ENCODE results near the gene TRPC4AP. TPM values are rescaled to one million over a fixed set of nuclear protein-coding genes. Genes with fewer than 3 reads are reported as not detected.
A peak's percentile ranks its signal among the peaks of the same experiment; 100 is the strongest.

Gene TRPC4AP
- total and polyA plus RNA-seq, 7 donors = 24.0 to 61.8 (median 45.3) TPM

GRCh38 chr20:35007891-35008290 lies 84.7 kb downstream of the TRPC4AP start:
- TF ChIP-seq CTCF (IDR thresholded peaks at IDR 0.05) = no peak
- no peak for TF ChIP-seq POLR2A (IDR thresholded peaks at IDR 0.05)
- no peak for TF ChIP-seq POLR2AphosphoS5 (IDR thresholded peaks at IDR 0.05)
- no peak for TF ChIP-seq EP300 (IDR thresholded peaks at IDR 0.05)
- no peaks in the 10 kb centered on the region for H3K4me1 ChIP-seq
- no peak overlapping the region for H3K27ac ChIP-seq
- WGBS, 2 donors = 96 to 97% methylated on average over 12 of the region's 12 CpGs
- H3K9me3 ChIP-seq = no peaks in the 10 kb centered on the region
- intact Hi-C loops (cut with DNase I) = no loop called here
- no peaks in the 10 kb centered on the region for H3K27me3 ChIP-seq
- H3K36me3 ChIP-seq = peaks cover 67 to 100% (median 81%) of the 10 kb centered on the region in 4 donors
- DNase-seq = peak; percentile 47
- no peak overlapping the region for H3K4me3 ChIP-seq

- TF ChIP-seq POLR2A (IDR thresholded peaks at IDR 0.05) = no peak
- TF ChIP-seq CTCF (IDR thresholded peaks at IDR 0.05) = no peak
- TF ChIP-seq POLR2AphosphoS5 (IDR thresholded peaks at IDR 0.05) = no peak
- TF ChIP-seq EP300 (IDR thresholded peaks at IDR 0.05) = no peak
- Histone ChIP-seq H3K9me3 (no peaks in the 10 kb centered on the region), H3K4me1 (no peaks in the 10 kb centered on the region), H3K27me3 (no peaks in the 10 kb centered on the region), H3K36me3 (peaks cover 71 to 100% (median 83%) of the 10 kb centered on the region in 4 donors), H3K27ac (no peak overlapping the region), H3K4me3 (no peak overlapping the region)
- intact Hi-C loops (cut with DNase I) = no loop called here
- peak; percentile 56 for DNase-seq
- WGBS, 2 donors = 90% methylated on average over 9 of the region's 9 CpGs
These were observed 85.2 kb downstream of the TRPC4AP start for GRCh38 chr20:35007413-35007812.

GRCh38 chr20:35006531-35006971 lies 86.1 kb downstream of the TRPC4AP start:
- no peak for TF ChIP-seq EP300 (IDR thresholded peaks at IDR 0.05)
- TF ChIP-seq POLR2A (IDR thresholded peaks at IDR 0.05) = no peak
- TF ChIP-seq POLR2AphosphoS5 (IDR thresholded peaks at IDR 0.05) = no peak
- no peak for TF ChIP-seq CTCF (IDR thresholded peaks at IDR 0.05)
- WGBS, 2 donors = 91 to 93% methylated on average over 4 of the region's 4 CpGs
- Histone ChIP-seq H3K36me3 (peaks cover 75 to 100% (median 85%) of the 10 kb centered on the region in 4 donors), H3K9me3 (no peaks in the 10 kb centered on the region), H3K4me3 (no peak overlapping the region), H3K4me1 (no peaks in the 10 kb centered on the region), H3K27ac (no peak overlapping the region), H3K27me3 (no peaks in the 10 kb centered on the region)
- peak; percentile 33 for DNase-seq
- intact Hi-C loops (cut with DNase I) = no loop called here

- 89 to 92% methylated on average over 11 of the region's 11 CpGs for WGBS, 2 donors
- H3K36me3 ChIP-seq = peaks cover 75 to 100% (median 88%) of the 10 kb centered on the region in 4 donors
These were observed 86.6 kb downstream of the TRPC4AP start for GRCh38 chr20:35006009-35006408.

More at GRCh38 chr20:35006009-35006408, 86.6 kb downstream of the TRPC4AP start:
- Histone ChIP-seq H3K27me3 (no peaks in the 10 kb centered on the region), H3K4me1 (no peaks in the 10 kb centered on the region), H3K9me3 (no peaks in the 10 kb centered on the region), H3K4me3 (no peak overlapping the region), H3K27ac (no peak overlapping the region)
- intact Hi-C loops (cut with DNase I) = no loop called here
- TF ChIP-seq POLR2AphosphoS5 (IDR thresholded peaks at IDR 0.05) = no peak
- no peak for TF ChIP-seq CTCF (IDR thresholded peaks at IDR 0.05)
- TF ChIP-seq EP300 (IDR thresholded peaks at IDR 0.05) = no peak
- no peak for TF ChIP-seq POLR2A (IDR thresholded peaks at IDR 0.05)
- peak; percentile 45 for DNase-seq
